GM18520 (cell line): Measurements from ENCODE around the gene FRMD3.

Experiments
- ATAC-seq: cut with Tn5 transposase; IDR thresholded peaks from one replicate; pipeline ENCODE4 v1.9.1; 2021; ENCODE audit not compliant: unreplicated experiment

FRMD3 gene

DNA sequence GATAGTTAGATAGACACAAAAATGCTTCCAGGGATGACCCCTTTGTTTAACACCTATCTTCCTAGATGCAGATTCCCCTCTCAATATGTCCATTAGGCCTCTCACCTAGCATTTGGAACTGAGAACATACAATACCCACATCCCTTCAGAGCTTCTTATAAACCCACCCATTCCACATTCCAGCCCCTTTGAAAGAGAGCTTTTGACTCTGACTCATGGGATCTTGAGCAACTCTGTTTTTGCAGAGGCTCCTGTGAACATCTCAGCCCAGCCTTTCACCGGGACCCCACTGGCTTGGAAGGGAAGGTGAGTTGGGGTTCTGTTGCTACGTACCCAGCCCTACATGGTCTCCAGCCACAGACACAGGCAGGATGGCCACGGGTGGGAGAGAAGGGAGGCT lies 195.5 kb downstream of the FRMD3 start:
- no peak for ATAC-seq

GRCh38 chr9:83342006-83342405 lies 196.2 kb downstream of the FRMD3 start:
- no peak for ATAC-seq

GRCh38 chr9:83340451-83340850 lies 197.8 kb downstream of the FRMD3 start:
- no peak for ATAC-seq

- no peak for ATAC-seq
These were observed 198.8 kb downstream of the FRMD3 start for GRCh38 chr9:83339435-83339834.

GRCh38 chr9:83336706-83337105 lies 201.5 kb downstream of the FRMD3 start:
- no peak for ATAC-seq

GRCh38 chr9:83334320-83334719 lies 203.9 kb downstream of the FRMD3 start:
- no peak for ATAC-seq

GRCh38 chr9:83330207-83331196 lies 207.7 kb downstream of the FRMD3 start:
- ATAC-seq = no peak

- no peak for ATAC-seq
These were observed 210.2 kb downstream of the FRMD3 start for GRCh38 chr9:83327750-83328622.

- no peak for ATAC-seq
These were observed 210.9 kb downstream of the FRMD3 start for GRCh38 chr9:83327323-83327722.

DNA sequence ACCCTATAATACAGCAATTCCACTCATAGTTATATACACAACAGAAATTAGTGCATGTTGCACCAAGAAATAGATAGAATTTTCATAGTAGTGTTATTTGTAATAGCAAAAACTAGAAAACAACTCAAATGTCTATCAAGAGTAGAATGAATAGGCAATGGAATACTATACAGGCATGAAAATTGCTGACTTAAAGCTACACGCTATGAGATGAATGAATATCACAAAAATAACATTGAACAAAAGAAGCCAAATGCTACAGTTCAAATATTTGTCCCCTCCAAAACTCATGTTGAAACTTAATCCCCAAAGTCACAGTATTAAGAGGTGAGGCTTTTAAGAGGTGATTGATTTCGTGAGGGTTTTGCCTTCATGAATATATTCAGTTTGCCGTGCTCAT lies 215.1 kb downstream of the FRMD3 start:
- no peak for ATAC-seq

DNA sequence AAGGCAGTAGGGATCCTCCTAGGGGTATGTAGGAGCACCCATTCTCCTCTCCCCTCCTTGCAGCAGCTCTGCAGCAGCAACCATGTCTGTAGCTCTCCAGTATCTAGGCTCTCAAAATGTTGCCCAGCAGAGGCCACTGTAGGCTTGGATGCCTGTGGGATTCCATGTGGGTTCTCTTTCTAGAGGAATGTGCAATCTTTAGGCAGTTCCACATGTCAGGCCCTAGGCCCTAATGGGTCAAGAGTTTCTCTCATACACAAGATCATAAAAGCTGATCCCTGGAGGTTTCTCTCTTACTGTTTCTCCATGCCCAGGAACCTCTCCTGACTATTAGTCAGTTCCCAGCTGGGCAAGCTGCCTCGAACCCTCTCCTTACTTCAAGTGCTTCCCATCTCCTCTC lies 215.8 kb downstream of the FRMD3 start:
- no peak for ATAC-seq

- ATAC-seq = no peak
These were observed 221.0 kb downstream of the FRMD3 start for GRCh38 chr9:83317244-83317643.

- ATAC-seq = no peak
These were observed 222.6 kb downstream of the FRMD3 start for GRCh38 chr9:83315649-83316048.

DNA sequence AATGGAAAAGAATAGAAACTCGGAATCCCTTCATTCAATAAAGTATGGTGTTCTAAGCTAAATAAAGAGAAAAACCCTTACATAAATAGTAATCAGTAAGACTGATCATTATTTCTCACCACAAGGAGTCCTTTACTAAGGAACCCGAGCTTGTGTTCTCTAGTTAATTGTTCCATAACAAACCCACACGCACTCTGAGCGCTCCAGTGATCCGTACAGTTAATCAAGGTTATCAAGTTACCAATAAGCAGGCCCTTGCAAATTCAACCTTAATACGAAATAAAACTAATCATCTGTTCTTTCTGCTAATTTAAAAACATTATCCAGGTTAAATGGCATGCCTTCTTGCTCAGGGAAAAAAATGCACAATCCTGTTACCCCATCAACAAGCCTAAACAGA lies 224.4 kb downstream of the FRMD3 start:
- ATAC-seq = no peak

DNA sequence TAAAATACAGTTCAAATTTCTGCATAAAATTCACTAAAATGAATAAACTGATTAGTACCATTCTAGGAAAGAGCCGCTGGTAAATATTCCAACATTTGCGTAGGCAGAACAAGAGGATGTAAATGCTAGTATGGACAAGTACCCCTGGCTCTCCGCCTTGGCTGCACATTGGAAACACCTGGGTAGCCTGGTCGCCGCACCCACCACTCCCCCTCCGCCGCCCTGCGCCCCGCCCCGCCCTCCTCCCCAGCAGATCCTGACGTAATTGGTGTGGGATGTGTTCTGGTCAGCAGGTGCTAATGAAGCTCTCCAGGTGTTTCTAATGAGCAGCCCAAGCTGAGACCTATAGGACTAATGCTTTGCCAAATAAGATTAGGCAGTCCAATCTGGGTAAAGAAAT lies 225.7 kb downstream of the FRMD3 start:
- ATAC-seq = no peak

DNA sequence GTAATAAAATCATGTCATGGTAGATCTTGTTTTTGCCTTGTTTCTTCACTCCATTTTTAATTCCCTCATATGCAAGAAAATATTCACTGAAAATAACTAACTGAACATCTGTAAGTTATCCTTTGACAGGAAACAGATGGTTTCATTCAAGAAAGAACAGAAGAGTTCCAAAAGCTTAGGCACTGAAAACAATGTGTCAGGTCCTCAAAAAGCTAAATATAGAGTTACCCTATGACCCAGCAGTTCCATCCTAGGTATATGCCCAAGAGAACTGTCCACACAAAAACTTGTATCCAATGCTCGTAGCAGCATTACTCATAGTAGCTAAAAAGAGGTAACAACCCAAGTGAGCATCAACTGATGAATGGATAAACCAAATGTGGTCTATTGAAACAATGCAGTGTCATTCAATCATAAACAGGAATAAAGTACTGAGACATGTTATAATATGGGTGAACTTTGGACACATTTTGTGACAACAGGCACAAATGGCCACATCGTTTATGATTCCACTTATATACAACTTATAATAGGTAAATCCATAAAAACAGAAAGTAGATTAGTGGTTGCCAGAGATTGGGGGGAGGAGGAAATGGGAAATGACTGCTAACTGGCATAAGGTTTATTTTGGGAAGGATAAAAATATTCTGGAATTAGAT lies 231.0 kb downstream of the FRMD3 start:
- no peak for ATAC-seq

- no peak for ATAC-seq
These were observed 233.5 kb downstream of the FRMD3 start for GRCh38 chr9:83304686-83305085.

- ATAC-seq = peak; percentile 37
These were observed 238.6 kb downstream of the FRMD3 start for GRCh38 chr9:83299571-83299970.

GRCh38 chr9:83299094-83299493 lies 239.1 kb downstream of the FRMD3 start:
- no peak for ATAC-seq

GRCh38 chr9:83296123-83296522 lies 242.1 kb downstream of the FRMD3 start:
- peak; percentile 61 for ATAC-seq

- ATAC-seq = no peak
These were observed 243.4 kb downstream of the FRMD3 start for GRCh38 chr9:83294816-83295215.
